Stimulated activated CD8-positive, alpha-beta memory T cell treated with anti-CD3 and anti-CD28 coated beads, Interleukin-7, amount 100 ng/mL, for 1 hour (primary cell): ENCODE measurements around the gene EFEMP1.

Experiments used
- DNase-seq, 2 donors: peaks; one replicate each; pipeline ENCODE4 v3.0.0-alpha.2; 2020; ENCODE audit warnings: low read depth in 2 of 2

The EFEMP1 gene

DNA sequence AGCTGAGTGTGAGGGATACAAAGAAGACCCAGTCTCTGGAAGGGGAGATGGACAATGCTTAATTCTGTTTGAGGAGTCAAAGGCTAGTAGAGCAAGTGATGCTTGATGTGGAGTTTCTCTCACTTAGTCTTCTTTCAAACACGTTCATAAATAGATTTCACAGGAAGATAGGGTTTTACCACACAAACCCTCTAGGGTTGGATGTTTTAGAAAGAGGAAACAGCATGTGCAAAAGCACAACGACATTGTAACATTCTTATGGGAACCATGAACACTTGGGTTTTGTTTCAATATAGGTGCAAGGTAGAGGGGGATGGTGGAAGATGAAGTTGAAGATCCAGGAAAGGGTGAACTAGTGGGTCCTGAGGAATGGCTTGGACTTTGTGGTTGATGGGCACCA, 10.8 kb upstream of the EFEMP1 start:
- DNase-seq = no peak

- no peak for DNase-seq
Measured at GRCh38 chr2:55932843-55933242, 9.3 kb upstream of the EFEMP1 start.

DNA sequence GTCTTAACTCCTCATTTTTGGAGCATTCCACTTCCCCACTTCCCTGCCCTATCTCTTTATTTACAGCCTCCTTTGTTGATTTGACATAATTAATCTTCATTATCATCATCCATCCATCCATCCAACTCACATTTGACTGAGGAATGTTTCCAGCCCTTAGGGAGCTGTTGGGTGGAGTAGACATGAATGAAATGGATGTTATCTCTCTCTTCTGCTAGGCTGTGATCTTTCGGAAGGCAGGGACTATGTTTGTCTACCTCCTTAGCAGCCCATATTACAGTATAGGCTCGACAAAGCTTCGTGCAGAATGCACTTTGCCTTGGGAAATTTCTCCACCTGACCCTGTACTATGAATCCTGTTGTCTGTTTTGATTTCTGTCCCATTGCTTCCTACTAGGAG, 7.7 kb upstream of the EFEMP1 start:
- no peak for DNase-seq

DNA sequence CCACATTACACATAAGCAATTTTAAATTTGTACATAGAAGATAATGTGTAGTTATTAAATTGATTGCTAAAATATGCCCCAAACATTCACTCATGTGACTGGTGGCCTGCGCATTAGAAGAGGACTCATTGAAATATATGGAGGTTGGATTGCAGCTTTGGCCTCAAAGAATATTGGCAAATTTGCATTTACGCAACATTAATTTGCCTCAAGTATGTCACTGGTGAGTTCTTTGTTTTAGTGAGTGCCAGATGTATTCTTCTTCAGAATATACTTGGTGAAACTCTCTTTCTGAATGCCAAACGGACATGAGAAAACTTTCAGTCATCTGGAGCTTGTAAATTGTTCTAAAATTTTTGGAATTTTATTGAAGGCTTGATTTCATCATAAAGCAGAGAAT, 5.9 kb upstream of the EFEMP1 start:
- DNase-seq = no peak

- DNase-seq = no peak
Measured at GRCh38 chr2:55926974-55927373, 3.4 kb upstream of the EFEMP1 start.

DNA sequence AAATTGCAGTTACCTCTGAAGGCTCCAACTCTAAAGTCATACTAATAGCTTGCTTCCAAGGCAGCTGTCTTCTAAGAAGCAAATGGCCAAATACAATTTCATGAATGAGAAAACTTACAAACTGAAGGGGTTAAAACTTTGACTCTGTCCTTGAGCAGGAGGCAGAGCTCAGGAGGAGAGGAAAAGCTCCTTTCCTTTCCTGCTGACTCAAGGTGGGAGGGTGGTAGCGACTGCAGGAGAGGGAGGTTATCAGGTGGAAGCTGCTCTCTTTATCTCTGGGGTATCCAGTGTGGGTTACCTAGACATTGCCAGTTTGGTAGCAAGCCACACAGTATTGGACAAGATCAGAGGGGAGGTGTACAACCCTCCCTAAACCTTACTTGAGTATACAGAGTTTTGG, 2.7 kb upstream of the EFEMP1 start:
- no peak for DNase-seq

- DNase-seq = no peak
Measured at GRCh38 chr2:55923982-55924321, 370 bp upstream of the EFEMP1 start.

- no peak for DNase-seq
Measured at GRCh38 chr2:55922291-55922907, 1.2 kb downstream of the EFEMP1 start.

- no peak for DNase-seq
Measured at GRCh38 chr2:55919574-55919973, 4.0 kb downstream of the EFEMP1 start.

DNA sequence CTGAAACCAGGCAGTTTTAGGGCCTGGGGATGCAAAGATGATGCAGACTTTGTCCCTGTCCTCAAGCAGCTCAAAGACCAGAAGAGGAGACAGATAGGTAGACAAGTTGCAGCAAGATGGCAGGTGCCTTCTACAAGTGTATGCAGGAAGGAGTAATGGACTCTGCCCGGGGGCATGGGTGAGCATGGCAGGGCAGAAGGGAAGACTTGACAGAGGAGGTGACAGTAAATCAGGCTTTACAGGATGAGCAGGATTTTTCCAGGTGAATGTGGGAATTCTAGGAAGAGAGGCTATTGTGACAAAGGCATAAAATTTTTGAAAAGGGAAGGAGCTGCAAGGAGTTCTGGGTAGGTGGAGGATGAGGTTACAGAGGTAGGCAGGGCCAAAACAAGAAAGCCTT, 4.7 kb downstream of the EFEMP1 start:
- DNase-seq = no peak

DNA sequence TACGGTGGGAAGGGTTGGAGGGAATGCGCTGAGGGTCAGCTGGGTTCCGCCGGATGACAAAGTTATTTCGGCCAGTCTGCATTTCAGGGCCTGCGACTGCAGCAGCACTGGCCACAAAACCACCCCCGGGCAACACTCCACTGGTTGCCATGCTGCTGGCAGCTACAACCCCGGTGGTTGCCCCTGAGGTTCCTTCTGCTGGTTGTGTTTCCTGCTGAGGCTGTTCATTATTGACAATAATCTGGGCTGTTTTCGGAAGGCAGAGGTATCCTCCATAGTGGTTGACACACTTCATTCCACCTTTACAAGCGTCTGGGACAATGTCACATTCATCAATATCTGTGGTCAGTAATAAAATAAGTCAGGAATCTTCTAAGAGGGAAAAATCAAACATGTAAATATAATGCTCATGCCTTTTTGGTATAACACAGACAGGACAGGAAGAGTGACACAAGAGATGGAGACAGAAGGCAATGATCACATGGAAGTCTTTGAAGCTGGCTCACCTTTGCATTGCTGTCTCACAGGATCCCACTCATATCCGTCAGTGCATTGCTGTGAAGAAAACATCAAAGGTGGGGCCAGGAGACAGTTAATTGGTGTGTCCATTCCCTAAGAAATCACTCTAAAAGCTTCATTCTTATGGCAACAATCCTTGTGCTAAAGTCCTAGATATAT, 5.7 kb downstream of the EFEMP1 start:
- DNase-seq = no peak

GRCh38 chr2:55917117-55917516, 6.5 kb downstream of the EFEMP1 start:
- no peak for DNase-seq

- no peak for DNase-seq
Measured at GRCh38 chr2:55916473-55917049, 7.0 kb downstream of the EFEMP1 start.

- no peak for DNase-seq
Measured at GRCh38 chr2:55914786-55915185, 8.8 kb downstream of the EFEMP1 start.

DNA sequence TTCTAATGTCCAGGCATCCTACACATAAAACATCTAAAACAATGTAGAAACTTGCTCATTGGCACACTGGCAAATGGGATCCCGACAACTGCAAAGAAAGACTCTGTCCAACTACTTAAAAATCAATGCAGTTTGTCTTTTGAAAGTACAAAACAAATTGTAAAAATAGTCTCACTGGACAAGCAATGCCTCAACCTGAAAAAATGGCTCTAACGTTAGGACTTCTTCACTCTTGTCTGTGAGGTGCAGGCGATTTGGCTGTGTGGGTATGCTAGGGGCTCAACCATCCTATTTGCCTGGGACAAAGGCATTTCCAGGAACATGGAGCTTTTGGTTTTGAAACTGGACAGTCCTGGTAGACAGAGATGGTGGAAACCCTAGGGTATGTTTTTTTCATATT, 10.7 kb downstream of the EFEMP1 start:
- no peak for DNase-seq

- no peak for DNase-seq
Measured at GRCh38 chr2:55910077-55910476, 13.5 kb downstream of the EFEMP1 start.

GRCh38 chr2:55907686-55908085, 15.9 kb downstream of the EFEMP1 start:
- no peak for DNase-seq

GRCh38 chr2:55906993-55907392, 16.6 kb downstream of the EFEMP1 start:
- no peak for DNase-seq

DNA sequence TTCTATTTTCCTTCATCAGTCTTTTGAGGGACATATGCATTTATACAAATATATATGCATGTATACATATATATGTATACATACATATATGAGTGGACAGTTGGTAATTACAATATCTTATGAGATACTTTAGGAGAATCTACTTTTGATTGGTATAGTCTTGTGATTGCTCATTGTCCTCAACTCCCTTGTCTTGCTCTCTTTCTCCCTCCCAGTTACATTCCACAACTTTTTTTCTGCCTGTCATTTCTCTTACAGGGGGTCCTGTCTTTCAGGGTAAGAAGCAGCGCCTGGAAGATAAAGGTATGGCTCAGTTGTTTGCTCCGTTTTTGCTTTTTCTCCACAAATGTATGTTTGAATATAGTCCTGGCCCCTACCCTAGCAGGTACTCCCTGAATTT, 19.9 kb downstream of the EFEMP1 start:
- DNase-seq = no peak

- DNase-seq = no peak
Measured at GRCh38 chr2:55902971-55903370, 20.6 kb downstream of the EFEMP1 start.

DNA sequence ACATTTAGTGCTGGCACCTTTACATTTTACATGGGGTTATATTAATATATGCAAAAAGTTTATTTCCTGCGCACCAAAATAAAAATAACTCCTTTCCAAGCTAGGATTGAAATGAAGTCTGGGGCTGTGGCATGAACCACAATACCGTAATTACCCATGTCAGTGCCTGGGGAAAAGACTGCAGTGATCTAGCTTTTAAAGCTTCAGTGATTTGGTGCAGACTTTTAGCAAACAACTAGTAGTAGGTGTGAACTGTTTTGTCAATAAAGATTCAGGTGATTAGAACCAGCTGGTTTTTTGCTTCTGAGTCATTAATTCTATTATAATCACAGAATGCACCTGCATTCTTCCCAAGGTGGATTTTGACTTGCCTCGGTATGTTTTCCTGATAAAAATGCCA, 21.2 kb downstream of the EFEMP1 start:
- DNase-seq = no peak

DNA sequence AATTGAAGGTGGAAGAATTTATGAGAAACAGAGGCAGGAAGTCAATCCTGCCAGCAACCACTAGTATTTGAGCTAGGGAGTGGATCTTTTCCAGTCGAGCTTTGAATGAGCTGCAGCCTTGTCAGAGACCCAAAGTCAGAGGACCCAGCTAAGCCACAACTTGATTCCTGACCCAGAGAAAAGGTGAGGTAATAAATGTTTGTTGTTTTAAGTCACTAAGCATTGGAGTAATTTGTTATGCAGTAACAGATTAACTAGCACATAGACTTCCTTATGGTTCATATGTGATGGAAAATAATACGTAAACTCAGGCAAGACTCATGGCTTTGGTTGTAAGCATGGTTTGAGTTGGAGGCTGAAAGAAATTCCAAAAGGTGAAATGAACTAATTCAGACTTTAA, 21.6 kb downstream of the EFEMP1 start:
- DNase-seq = no peak

- no peak for DNase-seq
Measured at GRCh38 chr2:55901322-55901721, 22.3 kb downstream of the EFEMP1 start.

DNA sequence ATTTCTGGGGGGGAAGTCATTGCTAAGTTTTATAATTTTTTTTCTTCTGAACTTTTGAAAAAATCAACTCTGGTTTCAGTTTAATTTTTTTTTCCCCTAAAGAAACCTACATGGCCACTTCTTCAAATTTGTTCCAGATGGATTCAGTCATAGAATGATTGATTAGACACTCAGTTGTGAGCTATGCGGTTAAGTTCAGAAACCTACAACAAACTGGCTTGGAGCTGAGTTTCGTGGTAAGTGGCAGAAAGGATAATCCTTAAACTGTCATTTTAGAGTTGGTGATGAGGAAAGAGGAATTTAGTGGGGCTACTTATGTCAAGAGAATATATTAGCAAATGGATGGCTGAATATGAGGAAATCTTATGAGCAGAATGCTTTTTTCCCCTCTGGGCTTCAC, 23.7 kb downstream of the EFEMP1 start:
- no peak for DNase-seq
